Measurements from ENCODE around the gene CIAO2B.
"Not testable (repeated sequence)": the region's sequence is repeated elsewhere in the genome, so short reads cannot be mapped to it uniquely, and the experiment has no call there.

CIAO2B gene

DNA sequence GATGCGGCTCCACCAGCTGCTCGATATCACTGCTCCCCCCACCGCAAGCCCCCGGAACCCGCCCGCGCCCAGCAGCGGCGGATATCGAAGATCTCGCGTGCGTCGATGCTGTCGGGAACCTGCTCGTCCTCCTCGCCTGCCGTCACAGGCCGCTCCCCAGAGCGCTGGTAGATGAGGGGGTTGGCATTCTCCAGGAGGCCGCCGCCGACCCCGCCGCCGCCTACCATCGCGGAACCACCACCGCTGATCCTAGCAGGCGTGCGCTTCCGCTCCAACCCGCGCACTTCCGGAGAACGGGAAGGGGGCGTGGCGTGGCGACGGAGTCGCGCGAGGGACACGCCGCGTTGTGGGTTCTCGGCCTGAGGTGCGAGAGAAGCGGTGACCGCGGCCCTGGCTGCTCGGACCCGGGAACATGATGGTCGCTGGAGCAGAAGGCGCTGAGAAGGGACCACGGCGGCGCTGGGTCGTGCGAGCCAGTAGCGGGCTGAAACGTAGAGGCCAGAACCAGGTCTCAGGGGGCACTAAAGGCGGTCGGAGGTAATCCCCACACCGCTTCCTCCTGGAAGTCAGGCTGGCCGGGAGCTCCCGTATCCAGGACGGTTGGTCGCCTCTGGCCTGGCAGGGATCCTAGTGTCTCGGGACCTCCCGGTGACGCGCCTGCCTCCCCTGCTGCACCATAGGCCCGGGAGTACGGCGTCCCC is at the start of gene CIAO2B:
Gene CIAO2B, minus strand, starts transcription at position 265 of the 701 bp plus-strand sequence. Its CDS starts 38 bp downstream, at position 227.
- TF ChIP-seq, protein P1, sequence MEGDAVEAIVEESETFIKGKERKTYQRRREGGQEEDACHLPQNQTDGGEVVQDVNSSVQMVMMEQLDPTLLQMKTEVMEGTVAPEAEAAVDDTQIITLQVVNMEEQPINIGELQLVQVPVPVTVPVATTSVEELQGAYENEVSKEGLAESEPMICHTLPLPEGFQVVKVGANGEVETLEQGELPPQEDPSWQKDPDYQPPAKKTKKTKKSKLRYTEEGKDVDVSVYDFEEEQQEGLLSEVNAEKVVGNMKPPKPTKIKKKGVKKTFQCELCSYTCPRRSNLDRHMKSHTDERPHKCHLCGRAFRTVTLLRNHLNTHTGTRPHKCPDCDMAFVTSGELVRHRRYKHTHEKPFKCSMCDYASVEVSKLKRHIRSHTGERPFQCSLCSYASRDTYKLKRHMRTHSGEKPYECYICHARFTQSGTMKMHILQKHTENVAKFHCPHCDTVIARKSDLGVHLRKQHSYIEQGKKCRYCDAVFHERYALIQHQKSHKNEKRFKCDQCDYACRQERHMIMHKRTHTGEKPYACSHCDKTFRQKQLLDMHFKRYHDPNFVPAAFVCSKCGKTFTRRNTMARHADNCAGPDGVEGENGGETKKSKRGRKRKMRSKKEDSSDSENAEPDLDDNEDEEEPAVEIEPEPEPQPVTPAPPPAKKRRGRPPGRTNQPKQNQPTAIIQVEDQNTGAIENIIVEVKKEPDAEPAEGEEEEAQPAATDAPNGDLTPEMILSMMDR (IDR thresholded peaks at IDR 0.05; ENCODE audit: insufficient read depth, missing control alignments): no peak
- no peak for FAIRE-seq
- peak; percentile 67 for DNase-seq (ENCODE audit: insufficient read length, low spot score)

DNA sequence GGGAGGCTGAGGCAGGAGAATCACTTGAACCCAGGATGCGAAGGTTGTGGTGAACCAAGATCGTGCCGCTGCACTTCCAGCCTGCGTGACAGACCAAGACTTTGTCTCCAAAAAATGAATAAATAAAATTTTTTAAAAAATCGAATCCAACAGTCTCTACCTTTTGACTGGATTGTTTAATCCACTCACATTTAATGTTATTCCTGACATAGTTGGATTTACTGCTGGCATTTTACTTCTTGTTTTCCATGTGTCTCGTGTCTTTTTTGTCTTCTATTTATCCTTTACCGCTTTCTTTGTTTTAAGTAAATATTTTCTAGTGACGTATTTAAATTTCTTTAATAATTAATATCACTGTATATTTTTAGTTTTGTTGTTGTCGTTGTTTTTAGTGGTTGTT is 48.8 kb upstream of the CIAO2B start:
- no peak for FAIRE-seq
- TF ChIP-seq, protein P1 (IDR thresholded peaks at IDR 0.05; ENCODE audit: insufficient read depth, missing control alignments): no peak
- no peak for DNase-seq (ENCODE audit: insufficient read length, low spot score)

DNA sequence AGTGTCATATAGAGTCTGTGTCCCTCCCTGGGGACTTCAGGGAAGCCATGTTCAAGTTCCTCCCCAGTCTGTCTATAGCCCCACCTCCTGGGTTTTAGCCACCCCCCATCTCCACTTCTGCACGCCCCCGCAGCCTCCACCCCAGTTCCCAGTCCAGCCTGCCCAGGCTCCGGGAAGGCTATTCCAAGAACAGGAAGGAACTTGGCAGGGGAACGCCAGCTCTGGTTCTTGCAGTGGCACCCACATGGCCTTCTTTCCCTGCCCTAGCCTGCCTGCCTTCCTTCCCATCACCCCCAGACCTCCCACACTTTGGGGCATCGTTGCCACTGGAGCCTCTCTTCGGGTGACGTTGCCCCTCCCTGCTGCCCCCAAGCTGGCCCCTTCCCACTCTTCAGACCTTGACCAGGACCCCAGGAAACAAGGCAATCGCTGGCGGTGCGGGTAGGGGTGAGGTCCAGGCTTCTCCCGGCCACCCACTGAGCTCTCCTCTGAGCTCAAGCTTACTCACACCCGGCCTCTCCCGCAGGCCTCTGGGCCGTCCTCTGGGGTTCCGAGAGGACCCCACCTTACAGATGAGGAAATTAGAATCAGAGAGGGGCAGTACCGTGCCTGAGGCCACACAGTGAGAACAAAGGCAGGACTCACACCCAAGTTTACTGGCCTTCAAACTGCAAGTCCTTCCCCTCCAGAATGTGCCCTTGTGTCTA is 45.0 kb upstream of the CIAO2B start:
- FAIRE-seq (no peak), DNase-seq (ENCODE audit: insufficient read length, low spot score) (no peak)
- TF ChIP-seq, protein P1 (IDR thresholded peaks at IDR 0.05; ENCODE audit: insufficient read depth, missing control alignments): no peak

DNA sequence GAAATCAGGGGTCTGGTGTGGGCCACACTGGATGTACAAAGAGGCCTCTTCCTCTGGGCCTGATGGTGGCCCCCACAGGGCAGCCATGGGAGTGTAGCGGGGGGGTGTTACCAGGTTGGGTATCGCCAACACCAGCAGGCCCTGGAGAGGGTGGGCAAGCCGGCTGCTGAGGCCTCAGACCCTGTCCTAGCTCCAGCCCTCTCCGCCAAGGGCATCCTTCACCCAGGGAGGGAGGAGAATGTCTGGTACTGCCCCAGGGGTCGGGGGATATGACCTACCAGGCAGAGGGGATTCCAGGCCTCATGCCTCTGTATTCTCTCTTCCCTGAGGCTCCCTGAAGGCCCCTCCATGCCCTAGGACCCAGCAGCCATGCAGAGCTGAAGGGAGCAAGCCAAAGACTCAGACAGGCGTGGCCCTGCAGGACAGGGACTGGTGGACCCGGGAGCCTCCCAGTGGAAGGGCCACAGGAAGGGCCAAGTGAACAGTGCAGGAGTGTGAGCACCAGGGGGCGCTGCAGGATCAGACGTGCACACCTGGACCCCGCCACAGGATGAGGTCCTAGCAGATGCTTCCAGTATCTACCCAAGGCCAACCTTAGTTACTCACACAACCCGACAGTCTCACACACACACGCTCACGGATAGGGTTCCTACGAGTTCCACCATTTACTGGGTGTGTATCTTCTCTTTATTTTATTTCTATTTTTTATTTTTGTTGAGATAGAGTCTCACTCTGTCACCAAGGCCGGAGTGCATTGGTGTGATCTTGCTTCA is 43.3 kb upstream of the CIAO2B start:
- FAIRE-seq (no peak), DNase-seq (ENCODE audit: insufficient read length, low spot score) (peak; percentile 61)
- TF ChIP-seq, protein P1 (IDR thresholded peaks at IDR 0.05; ENCODE audit: insufficient read depth, missing control alignments): peak; percentile 93

DNA sequence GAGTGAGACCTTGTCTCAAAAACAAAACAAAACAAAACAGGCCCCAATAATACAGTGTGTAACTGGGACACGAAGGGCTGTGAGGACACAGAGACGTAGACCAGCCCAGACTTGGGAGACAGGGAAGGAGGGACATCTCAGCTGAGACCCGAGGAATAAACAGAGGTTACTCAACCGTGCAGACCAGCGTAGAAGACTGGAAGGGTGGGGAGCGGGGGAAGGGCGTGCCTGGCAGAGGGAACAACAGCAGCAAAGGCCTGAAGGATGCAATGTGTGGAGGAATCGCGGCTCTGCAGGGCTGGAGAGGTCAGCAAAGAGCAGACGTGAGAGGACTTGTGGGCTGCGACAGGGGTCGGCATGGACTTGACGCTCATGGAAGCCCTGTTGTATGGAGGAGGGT is 42.5 kb upstream of the CIAO2B start:
- FAIRE-seq (no peak), DNase-seq (ENCODE audit: insufficient read length, low spot score) (no peak)
- TF ChIP-seq, protein P1 (IDR thresholded peaks at IDR 0.05; ENCODE audit: insufficient read depth, missing control alignments): no peak

- FAIRE-seq: no peak
These were observed 41.2 kb upstream of the CIAO2B start for GRCh38 chr16:66975302-66975893.

DNA sequence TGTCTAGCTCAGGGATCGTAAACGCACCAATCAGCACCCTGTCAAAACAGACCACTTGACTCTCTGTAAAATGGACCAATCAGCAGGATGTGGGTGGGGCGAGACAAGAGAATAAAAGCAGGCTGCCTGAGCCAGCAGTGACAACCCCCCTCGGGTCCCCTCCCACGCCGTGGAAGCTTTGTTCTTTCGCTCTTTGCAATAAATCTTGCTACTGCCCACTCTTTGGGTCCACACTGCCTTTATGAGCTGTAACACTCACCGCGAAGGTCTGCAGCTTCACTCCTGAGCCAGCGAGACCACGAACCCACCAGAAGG is 40.7 kb upstream of the CIAO2B start:
- not testable (repeated sequence) for FAIRE-seq; DNase-seq (ENCODE audit: insufficient read length, low spot score)

More at GRCh38 chr16:66975302-66975893, 41.2 kb upstream of the CIAO2B start:
- TF ChIP-seq, protein P1 (IDR thresholded peaks at IDR 0.05; ENCODE audit: insufficient read depth, missing control alignments): no peak
- DNase-seq (ENCODE audit: insufficient read length, low spot score): no peak

DNA sequence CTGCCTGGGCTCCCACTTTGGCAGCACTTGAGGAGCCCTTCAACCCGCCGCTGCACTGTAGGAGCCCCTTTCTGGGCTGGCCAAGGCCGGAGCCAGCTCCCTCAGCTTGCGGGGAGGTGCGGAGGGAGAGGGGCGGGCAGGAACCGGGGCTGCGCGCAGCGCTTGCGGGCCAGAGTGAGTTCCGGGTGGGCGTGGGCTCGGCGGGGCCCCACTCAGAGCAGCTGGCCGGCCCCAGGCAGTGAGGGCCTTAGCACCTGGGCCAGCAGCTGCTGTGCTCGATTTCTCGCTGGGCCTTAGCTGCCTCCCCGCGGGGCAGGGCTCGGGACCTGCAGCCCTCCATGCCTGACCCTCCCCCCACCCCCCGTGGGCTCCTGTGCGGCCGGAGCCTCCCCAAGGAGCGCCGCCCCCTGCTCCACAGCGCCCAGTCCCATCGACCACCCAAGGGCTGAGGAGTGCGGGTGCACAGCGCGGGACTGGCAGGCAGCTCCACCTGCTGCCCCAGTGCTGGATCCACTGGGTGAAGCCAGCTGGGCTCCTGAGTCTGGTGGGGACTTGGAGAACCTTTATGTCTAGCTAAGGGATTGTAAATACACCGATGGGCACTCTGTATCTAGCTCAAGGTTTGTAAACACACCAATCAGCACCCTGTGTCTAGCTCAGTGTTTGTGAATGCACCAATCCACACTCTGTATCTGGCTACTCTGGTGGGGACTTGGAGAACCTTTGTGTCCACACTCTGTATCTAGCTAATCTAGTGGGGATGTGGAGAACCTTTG is 40.1 kb upstream of the CIAO2B start:
- DNase-seq (ENCODE audit: insufficient read length, low spot score); FAIRE-seq: not testable (repeated sequence)

Measured in D721Med (cell line).